GM12875 (cell line): ENCODE data around the gene CAMSAP3.
"Not testable (repeated sequence)": the region's sequence is repeated elsewhere in the genome, so short reads cannot be mapped to it uniquely, and the experiment has no call there.

ENCODE experiments used
- H3K4me3 ChIP-seq: one replicate; pipeline ENCODE4 v1.5.1; 2011; ENCODE audit warnings: low read depth, low read length, control low read depth
- CTCF ChIP-seq: IDR thresholded peaks from 2 replicates; pipeline ENCODE4 v1.5.1; 2011; ENCODE audit warnings: low read depth, mild to moderate bottlenecking, control low read depth, inconsistent platforms, low read length, moderate library complexity, borderline replicate concordance; ENCODE audit not compliant: insufficient read depth

CAMSAP3 gene

GRCh38 chr19:7560255-7560654 is 35.4 kb upstream of the CAMSAP3 start:
- TF ChIP-seq CTCF = no peak

GRCh38 chr19:7561325-7561724 is 34.3 kb upstream of the CAMSAP3 start:
- no peak for TF ChIP-seq CTCF
- H3K4me3 ChIP-seq = no peak overlapping the region

More at GRCh38 chr19:7560255-7560654, 35.4 kb upstream of the CAMSAP3 start:
- H3K4me3 ChIP-seq = no peak overlapping the region

- H3K4me3 ChIP-seq = no peak overlapping the region
- TF ChIP-seq CTCF = no peak
Observed at GRCh38 chr19:7562646-7563393, 32.8 kb upstream of the CAMSAP3 start.

- no peak for TF ChIP-seq CTCF
- no peak overlapping the region for H3K4me3 ChIP-seq
Observed at GRCh38 chr19:7564866-7565265, 30.8 kb upstream of the CAMSAP3 start.

- TF ChIP-seq CTCF = no peak
- no peak overlapping the region for H3K4me3 ChIP-seq
Observed at GRCh38 chr19:7565332-7565731, 30.3 kb upstream of the CAMSAP3 start.

- no peak for TF ChIP-seq CTCF
- no peak overlapping the region for H3K4me3 ChIP-seq
Observed at GRCh38 chr19:7570761-7571160, 24.9 kb upstream of the CAMSAP3 start.

- H3K4me3 ChIP-seq = no peak overlapping the region
- TF ChIP-seq CTCF = no peak
Observed at GRCh38 chr19:7575434-7576040, 20.1 kb upstream of the CAMSAP3 start.

- H3K4me3 ChIP-seq = not testable (repeated sequence)
Observed at GRCh38 chr19:7577422-7577821, 18.2 kb upstream of the CAMSAP3 start.
